HCT116 (cell line): ENCODE measurements around the gene HIPK3.

Source experiments
- EZH2 ChIP-seq: fragments of 200-600 bp; sonication (generic); IDR thresholded peaks from 2 replicates; pipeline ENCODE4 v1.6.1; 2017; ENCODE audit warnings: antibody characterized with exemption, mixed run types
- POLR2A ChIP-seq: IDR thresholded peaks from 2 replicates; pipeline ENCODE4 v1.7.0; 2011; ENCODE audit warnings: borderline replicate concordance; ENCODE audit not compliant: insufficient read depth, insufficient read length; ENCODE audit errors: extremely low read depth
- TF ChIP-seq, protein P1 (sequence below): IDR thresholded peaks from 2 replicates; pipeline ENCODE4 v1.6.1; 2012
- TF ChIP-seq, protein P2 (sequence below), 3 experiments: fragments of 200-600 bp in 1 of 3; sonication (generic) in 1 of 3; IDR thresholded peaks in 2 of 3; conservative IDR thresholded peaks in 1 of 3; 2 replicates each; pipeline ENCODE4 v1.5.1; 2012 to 2017; ENCODE audit warnings: low read depth in 2 of 3, low read length in 2 of 3, antibody characterized with exemption in 1 of 3, borderline replicate concordance in 1 of 3, control low read depth in 1 of 3, mild to moderate bottlenecking in 1 of 3, mixed read lengths in 1 of 3, mixed run types in 1 of 3, moderate library complexity in 1 of 3; ENCODE audit not compliant: insufficient read depth in 1 of 3

DNA sequence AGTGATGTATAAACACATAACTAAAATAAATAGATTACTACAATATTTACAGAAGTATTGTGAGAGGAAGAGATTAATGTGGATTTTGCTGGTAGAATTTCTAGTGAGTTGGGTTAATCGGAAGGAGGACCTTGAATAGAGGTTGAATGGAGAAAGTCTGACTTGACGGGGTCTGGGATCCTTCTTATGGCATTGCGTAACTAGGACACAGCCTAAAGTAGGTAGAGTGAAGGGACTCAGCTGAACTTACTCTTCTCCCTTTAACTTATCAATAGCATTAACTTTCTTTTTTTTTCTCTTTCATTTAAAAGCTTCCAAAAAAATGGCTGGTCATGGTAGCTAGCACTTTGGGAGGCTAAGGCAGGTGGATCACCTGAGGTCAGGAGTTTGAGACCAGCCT is 139.2 kb downstream of the HIPK3 start:
- no peak for TF ChIP-seq EZH2
- no peak for TF ChIP-seq POLR2A
- TF ChIP-seq, protein P1, sequence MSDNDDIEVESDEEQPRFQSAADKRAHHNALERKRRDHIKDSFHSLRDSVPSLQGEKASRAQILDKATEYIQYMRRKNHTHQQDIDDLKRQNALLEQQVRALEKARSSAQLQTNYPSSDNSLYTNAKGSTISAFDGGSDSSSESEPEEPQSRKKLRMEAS: no peak
- TF ChIP-seq, protein P2, sequence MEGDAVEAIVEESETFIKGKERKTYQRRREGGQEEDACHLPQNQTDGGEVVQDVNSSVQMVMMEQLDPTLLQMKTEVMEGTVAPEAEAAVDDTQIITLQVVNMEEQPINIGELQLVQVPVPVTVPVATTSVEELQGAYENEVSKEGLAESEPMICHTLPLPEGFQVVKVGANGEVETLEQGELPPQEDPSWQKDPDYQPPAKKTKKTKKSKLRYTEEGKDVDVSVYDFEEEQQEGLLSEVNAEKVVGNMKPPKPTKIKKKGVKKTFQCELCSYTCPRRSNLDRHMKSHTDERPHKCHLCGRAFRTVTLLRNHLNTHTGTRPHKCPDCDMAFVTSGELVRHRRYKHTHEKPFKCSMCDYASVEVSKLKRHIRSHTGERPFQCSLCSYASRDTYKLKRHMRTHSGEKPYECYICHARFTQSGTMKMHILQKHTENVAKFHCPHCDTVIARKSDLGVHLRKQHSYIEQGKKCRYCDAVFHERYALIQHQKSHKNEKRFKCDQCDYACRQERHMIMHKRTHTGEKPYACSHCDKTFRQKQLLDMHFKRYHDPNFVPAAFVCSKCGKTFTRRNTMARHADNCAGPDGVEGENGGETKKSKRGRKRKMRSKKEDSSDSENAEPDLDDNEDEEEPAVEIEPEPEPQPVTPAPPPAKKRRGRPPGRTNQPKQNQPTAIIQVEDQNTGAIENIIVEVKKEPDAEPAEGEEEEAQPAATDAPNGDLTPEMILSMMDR (IDR thresholded peaks at IDR 0.05 in 2 of 3, conservative IDR thresholded peaks at IDR 0.05 in 1 of 3; ENCODE audit: borderline replicate concordance in 1 of 3, insufficient read depth in 1 of 3, low read depth in 2 of 3, low read length in 2 of 3): no peak
